ENCODE results near the gene IMMP1L. TPM values are rescaled to one million over a fixed set of nuclear protein-coding genes. Genes with fewer than 3 reads are reported as not detected.

IMMP1L gene
- total RNA-seq, 1 donor from 2014 or later = 17.2 TPM

GRCh38 chr11:31443802-31444201, 65.6 kb downstream of the IMMP1L start:
- Mint-ChIP-seq H3K4me1 (ENCODE audit: low read depth, unreplicated experiment) (peaks cover 2% of the 10 kb centered on the region), H3K36me3 (ENCODE audit: low read depth, unreplicated experiment) (no peaks in the 10 kb centered on the region), H3K4me3 (ENCODE audit: unreplicated experiment) (no peak overlapping the region), H3K9me3 (ENCODE audit: unreplicated experiment) (no peaks in the 10 kb centered on the region), H3K27ac (ENCODE audit: unreplicated experiment) (no peak overlapping the region), H3K27me3 (ENCODE audit: low read depth, unreplicated experiment) (no peaks in the 10 kb centered on the region)
- Histone ChIP-seq H3K4me1 (ENCODE audit: insufficient read depth, low read length) (no peaks in the 10 kb centered on the region), H3K27ac (ENCODE audit: low read depth, low read length) (no peak overlapping the region), H3K9ac (ENCODE audit: low read length) (no peak overlapping the region), H3K27me3 (ENCODE audit: insufficient read depth, low read length) (no peaks in the 10 kb centered on the region), H3K4me2 (ENCODE audit: low read length) (no peak overlapping the region), H4K20me1 (ENCODE audit: insufficient read depth, low read length) (no peaks in the 10 kb centered on the region), H3K79me2 (ENCODE audit: insufficient read depth, low read length) (no peaks in the 10 kb centered on the region), H3K36me3 (ENCODE audit: insufficient read depth, low read length) (no peaks in the 10 kb centered on the region), H2AFZ (ENCODE audit: low read depth, low read length) (no peak overlapping the region), H3K4me3 (ENCODE audit: insufficient read depth, low read depth, low read length) (no peak overlapping the region), H3K9me3 (ENCODE audit: insufficient read depth, low read depth, low read length) (no peaks in the 10 kb centered on the region)
- DNase-seq (ENCODE audit: low read depth) (no peak), FAIRE-seq (no peak)
- no peak for TF ChIP-seq EZH2 (IDR thresholded peaks at IDR 0.05; ENCODE audit: insufficient read depth, low read length)
- no peak for TF ChIP-seq CTCF (IDR thresholded peaks at IDR 0.05; ENCODE audit: insufficient read depth, low read depth, low read length)

GRCh38 chr11:31442086-31442485, 67.3 kb downstream of the IMMP1L start:
- no peak overlapping the region for H3K27ac ChIP-seq (ENCODE audit: low read depth, low read length)
- H3K4me1 ChIP-seq (ENCODE audit: insufficient read depth, low read length) = no peaks in the 10 kb centered on the region
- no peak overlapping the region for H3K4me3 ChIP-seq (ENCODE audit: insufficient read depth, low read depth, low read length)
- TF ChIP-seq EZH2 (IDR thresholded peaks at IDR 0.05; ENCODE audit: insufficient read depth, low read length) = no peak
- no peak for TF ChIP-seq CTCF (IDR thresholded peaks at IDR 0.05; ENCODE audit: insufficient read depth, low read depth, low read length)
- H3K79me2 ChIP-seq (ENCODE audit: insufficient read depth, low read length) = no peaks in the 10 kb centered on the region
- H3K9ac ChIP-seq (ENCODE audit: low read length) = no peak overlapping the region
- no peaks in the 10 kb centered on the region for H3K9me3 Mint-ChIP-seq (ENCODE audit: unreplicated experiment)
- no peak overlapping the region for H3K4me2 ChIP-seq (ENCODE audit: low read length)
- H3K4me1 Mint-ChIP-seq (ENCODE audit: low read depth, unreplicated experiment) = peaks cover 2% of the 10 kb centered on the region
- DNase-seq (ENCODE audit: low read depth) = no peak
- no peaks in the 10 kb centered on the region for H3K36me3 Mint-ChIP-seq (ENCODE audit: low read depth, unreplicated experiment)
- H3K36me3 ChIP-seq (ENCODE audit: insufficient read depth, low read length) = no peaks in the 10 kb centered on the region
- no peaks in the 10 kb centered on the region for H3K27me3 Mint-ChIP-seq (ENCODE audit: low read depth, unreplicated experiment)
- H3K27ac Mint-ChIP-seq (ENCODE audit: unreplicated experiment) = no peak overlapping the region
- no peaks in the 10 kb centered on the region for H3K27me3 ChIP-seq (ENCODE audit: insufficient read depth, low read length)
- H3K4me3 Mint-ChIP-seq (ENCODE audit: unreplicated experiment) = no peak overlapping the region
- no peaks in the 10 kb centered on the region for H3K9me3 ChIP-seq (ENCODE audit: insufficient read depth, low read depth, low read length)
- no peaks in the 10 kb centered on the region for H4K20me1 ChIP-seq (ENCODE audit: insufficient read depth, low read length)
- no peak for FAIRE-seq
- H2AFZ ChIP-seq (ENCODE audit: low read depth, low read length) = no peak overlapping the region

GRCh38 chr11:31441296-31441695, 68.1 kb downstream of the IMMP1L start:
- H3K79me2 ChIP-seq (ENCODE audit: insufficient read depth, low read length) = no peaks in the 10 kb centered on the region
- TF ChIP-seq EZH2 (IDR thresholded peaks at IDR 0.05; ENCODE audit: insufficient read depth, low read length) (no peak), CTCF (IDR thresholded peaks at IDR 0.05; ENCODE audit: insufficient read depth, low read depth, low read length) (no peak)

More at GRCh38 chr11:31441296-31441695, 68.1 kb downstream of the IMMP1L start:
- Histone ChIP-seq H3K4me1 (ENCODE audit: insufficient read depth, low read length) (no peaks in the 10 kb centered on the region), H3K9me3 (ENCODE audit: insufficient read depth, low read depth, low read length) (no peaks in the 10 kb centered on the region), H3K36me3 (ENCODE audit: insufficient read depth, low read length) (no peaks in the 10 kb centered on the region), H3K9ac (ENCODE audit: low read length) (no peak overlapping the region), H3K27ac (ENCODE audit: low read depth, low read length) (no peak overlapping the region), H3K27me3 (ENCODE audit: insufficient read depth, low read length) (no peaks in the 10 kb centered on the region), H3K4me3 (ENCODE audit: insufficient read depth, low read depth, low read length) (no peak overlapping the region), H4K20me1 (ENCODE audit: insufficient read depth, low read length) (no peaks in the 10 kb centered on the region), H2AFZ (ENCODE audit: low read depth, low read length) (no peak overlapping the region), H3K4me2 (ENCODE audit: low read length) (no peak overlapping the region)
- no peaks in the 10 kb centered on the region for H3K36me3 Mint-ChIP-seq (ENCODE audit: low read depth, unreplicated experiment)
- H3K27ac Mint-ChIP-seq (ENCODE audit: unreplicated experiment) = no peak overlapping the region
- no peaks in the 10 kb centered on the region for H3K27me3 Mint-ChIP-seq (ENCODE audit: low read depth, unreplicated experiment)
- H3K9me3 Mint-ChIP-seq (ENCODE audit: unreplicated experiment) = no peaks in the 10 kb centered on the region
- no peak overlapping the region for H3K4me3 Mint-ChIP-seq (ENCODE audit: unreplicated experiment)
- no peak for FAIRE-seq
- H3K4me1 Mint-ChIP-seq (ENCODE audit: low read depth, unreplicated experiment) = peaks cover 7% of the 10 kb centered on the region
- DNase-seq (ENCODE audit: low read depth) = no peak

All from astrocyte (in vitro differentiated cells and primary cell).